Aorta (tissue), 5 donors: ENCODE results near the gene RFTN1. TPM values are rescaled to one million over a fixed set of nuclear protein-coding genes. Genes with fewer than 3 reads are reported as not detected.

Experiments
- ATAC-seq: fragments of 200-7000 bp; cut with Tn5 transposase; one replicate; pipeline ENCODE4 v1.9.1; 2022; ENCODE audit warnings: moderate library complexity; ENCODE audit not compliant: low FRiP score
- DNase-seq, 2 donors: peaks; one replicate each; pipeline ENCODE4 v3.0.0-alpha.2; 2020
- H3K27ac ChIP-seq, 2 donors: one replicate each; pipeline ENCODE4 v1.5.1; 2013; ENCODE audit warnings: low read length in 2 of 2, mild to moderate bottlenecking in 2 of 2, moderate library complexity in 2 of 2, control low read depth in 1 of 2, inconsistent platforms in 1 of 2, low read depth in 1 of 2
- H3K27me3 ChIP-seq, 2 donors: one replicate each; pipeline ENCODE4 v1.6.1; 2013; ENCODE audit warnings: control low read depth in 1 of 2, low read length in 1 of 2, mild to moderate bottlenecking in 1 of 2, moderate library complexity in 1 of 2; ENCODE audit not compliant: insufficient read depth in 2 of 2, control insufficient read depth in 1 of 2
- H3K36me3 ChIP-seq, 2 donors: one replicate each; pipeline ENCODE4 v1.6.1; 2013; ENCODE audit warnings: control low read depth in 1 of 2, low read length in 1 of 2, mild to moderate bottlenecking in 1 of 2; ENCODE audit not compliant: insufficient read depth in 2 of 2, control insufficient read depth in 1 of 2
- H3K4me1 ChIP-seq, 2 donors: one replicate each; pipeline ENCODE4 v1.6.1; 2013; ENCODE audit warnings: low read length in 2 of 2, control low read depth in 1 of 2, mild to moderate bottlenecking in 1 of 2, moderate library complexity in 1 of 2; ENCODE audit not compliant: insufficient read depth in 2 of 2, control insufficient read depth in 1 of 2
- H3K4me3 ChIP-seq, 2 donors: one replicate each; pipeline ENCODE4 v1.5.1; 2013; ENCODE audit warnings: low read length in 2 of 2, control low read depth in 1 of 2, mild to moderate bottlenecking in 1 of 2
- H3K9me3 ChIP-seq: one replicate; pipeline ENCODE4 v1.6.1; 2013; ENCODE audit warnings: mild to moderate bottlenecking, low read length; ENCODE audit not compliant: control insufficient read depth
- WGBS, 2 donors: extraction: QIAGEN DNeasy Blood & Tissue Kit; methylation state at CpG; one replicate each; pipeline ENCODE4 v1.1.7; 2013; 5-methylcytosine and 5-hydroxymethylcytosine counted together
- intact Hi-C, 2 donors: fragments of 100-400 bp; cut with DNase I; formaldehyde crosslinking; loops; one replicate each; pipeline versions ENCODE4 v1.14.2 to v1.15.0; 2022
- polyA plus RNA-seq, 2 donors: library from polyadenylated mRNA; stranded (reverse); fragments of 200-250 nt; gene quantifications; one replicate each; pipeline ENCODE4 v1.2.3, GENCODE V29; 2013
- total RNA-seq, 2 donors: library from RNA; stranded (reverse); fragmentation: NEBNext Ultra II Directional; extraction: Animal tissue kit (Norgen Biotek cat#: 25700); gene quantifications; one replicate each; pipeline ENCODE4 v1.2.1, GENCODE V29; 2021
- donor health status: healthy with polysubstance abuse.
- donor health status: Bipolar disorder and iron deficiency.
- donor health status: DM: no; HTN: no; CAD: no.
- donor health status: DM: no; HTN: no; CAD: no.
- donor health status: DM: yes; HTN: yes; CAD: no.

Gene RFTN1
- total and polyA plus RNA-seq, 4 donors, result 12.7 to 119 (median 59.4) TPM

GRCh38 chr3:16379838-16380237 is 133.7 kb downstream of the RFTN1 start:
- ATAC-seq, result no peak
- H3K9me3 ChIP-seq, result no peaks in the 10 kb centered on the region
- no peak for DNase-seq
- no peaks in the 10 kb centered on the region for H3K27me3 ChIP-seq
- no peaks in the 10 kb centered on the region for H3K36me3 ChIP-seq
- 45 to 49% methylated on average over 2 of the region's 2 CpGs for WGBS, 2 donors
- H3K4me3 ChIP-seq, result no peak overlapping the region
- H3K27ac ChIP-seq, result no peak overlapping the region
- intact Hi-C loops, result loop anchor here in 1 of 2 donors (10.0 kb wide), 1 partner anchor 135 kb away; the partner anchor contains the start of gene RFTN1
- H3K4me1 ChIP-seq, result no peaks in the 10 kb centered on the region

DNA sequence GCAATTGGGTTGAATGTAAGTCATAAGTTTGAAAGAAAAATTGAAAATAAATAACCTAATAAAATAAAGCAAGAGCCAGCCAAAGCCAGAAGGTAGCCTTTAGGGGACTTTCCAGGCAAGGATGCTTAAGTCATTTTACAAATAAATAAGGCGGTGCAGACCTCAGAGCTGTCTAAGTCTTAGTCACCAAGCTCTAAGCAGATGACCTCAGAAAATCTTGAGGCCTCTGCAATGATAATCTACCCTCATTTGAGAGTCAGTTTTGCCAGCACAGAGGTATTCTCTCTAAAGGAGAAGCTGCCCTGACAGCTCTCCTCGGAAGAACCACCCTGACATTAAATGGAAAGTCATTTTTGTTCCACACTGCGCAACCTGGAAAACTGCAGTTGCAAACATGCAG is 134.6 kb downstream of the RFTN1 start:
- H3K4me3 ChIP-seq, result no peak overlapping the region
- ATAC-seq (no peak), DNase-seq (no peak)
- no peaks in the 10 kb centered on the region for H3K36me3 ChIP-seq
- 47 to 50% methylated on average over 3 of the region's 3 CpGs for WGBS, 2 donors
- H3K27me3 ChIP-seq, result no peaks in the 10 kb centered on the region
- H3K27ac ChIP-seq, result no peak overlapping the region
- no peaks in the 10 kb centered on the region for H3K9me3 ChIP-seq
- H3K4me1 ChIP-seq, result no peaks in the 10 kb centered on the region
- intact Hi-C loops, result loop anchor here in 1 of 2 donors (10.0 kb wide), 1 partner anchor 136 kb away; the partner anchor contains the start of gene RFTN1

- no peak overlapping the region for H3K4me3 ChIP-seq
- no peaks in the 10 kb centered on the region for H3K9me3 ChIP-seq
- H3K4me1 ChIP-seq, result no peaks in the 10 kb centered on the region
- H3K27ac ChIP-seq, result no peak overlapping the region
- no peak for ATAC-seq
- H3K36me3 ChIP-seq, result no peaks in the 10 kb centered on the region
- no peaks in the 10 kb centered on the region for H3K27me3 ChIP-seq
- no peak for DNase-seq
- 83 to 89% methylated on average over 3 of the region's 3 CpGs for WGBS, 2 donors
- intact Hi-C loops, result loop anchor here in 1 of 2 donors (10.0 kb wide), 1 partner anchor 136 kb away; the partner anchor contains the start of gene RFTN1
These were observed 135.1 kb downstream of the RFTN1 start for GRCh38 chr3:16378415-16378814.

GRCh38 chr3:16377847-16378302 is 135.6 kb downstream of the RFTN1 start:
- DNase-seq (no peak), ATAC-seq (no peak)
- Histone ChIP-seq H3K27me3 (no peaks in the 10 kb centered on the region), H3K9me3 (no peaks in the 10 kb centered on the region), H3K4me1 (no peaks in the 10 kb centered on the region), H3K27ac (no peak overlapping the region), H3K4me3 (no peak overlapping the region), H3K36me3 (no peaks in the 10 kb centered on the region)
- WGBS, 2 donors, result 79 to 84% methylated on average over 15 of the region's 15 CpGs
- intact Hi-C loops, result loop anchor here in 1 of 2 donors (10.0 kb wide), 1 partner anchor 137 kb away; the partner anchor contains the start of gene RFTN1

DNA sequence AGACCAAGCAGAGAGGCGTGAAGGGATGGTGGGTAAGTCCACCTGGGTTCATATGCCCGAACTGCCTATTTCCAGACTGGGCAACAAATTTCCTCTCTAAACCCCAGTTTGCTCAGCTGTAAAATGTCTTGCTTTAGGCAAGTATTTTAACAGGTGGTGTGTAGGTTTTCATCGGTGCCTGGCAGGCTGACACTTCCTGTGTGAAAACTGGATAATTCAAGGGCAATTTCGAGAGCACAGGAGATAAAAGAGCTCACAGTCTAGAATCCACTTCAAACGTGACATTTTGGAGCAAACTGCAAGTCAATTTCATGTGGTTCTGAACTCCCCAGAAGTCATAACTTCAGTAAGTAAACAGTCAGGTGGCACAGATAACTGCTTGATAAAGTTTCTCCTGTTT is 136.3 kb downstream of the RFTN1 start:
- ATAC-seq (no peak), DNase-seq (no peak)
- Histone ChIP-seq H3K27ac (no peak overlapping the region), H3K36me3 (no peaks in the 10 kb centered on the region), H3K27me3 (no peaks in the 10 kb centered on the region), H3K4me1 (no peaks in the 10 kb centered on the region), H3K4me3 (no peak overlapping the region), H3K9me3 (no peaks in the 10 kb centered on the region)
- intact Hi-C loops, result loop anchor here in 1 of 2 donors (10.0 kb wide), 1 partner anchor 138 kb away; the partner anchor contains the start of gene RFTN1
- 77% methylated on average over 5 of the region's 5 CpGs for WGBS, 2 donors

GRCh38 chr3:16375891-16376290 is 137.6 kb downstream of the RFTN1 start:
- intact Hi-C loops, result loop anchor here in 1 of 2 donors (10.0 kb wide), 1 partner anchor 139 kb away; the partner anchor contains the start of gene RFTN1
- Histone ChIP-seq H3K36me3 (no peaks in the 10 kb centered on the region), H3K27me3 (no peaks in the 10 kb centered on the region), H3K4me3 (no peak overlapping the region), H3K27ac (no peak overlapping the region), H3K4me1 (peaks cover 2 to 3% of the 10 kb centered on the region in 2 donors), H3K9me3 (no peaks in the 10 kb centered on the region)
- ATAC-seq (no peak), DNase-seq (no peak)
- 89 to 95% methylated on average over 6 of the region's 6 CpGs for WGBS, 2 donors

- intact Hi-C loops, result loop anchor here in 1 of 2 donors (10.0 kb wide), 1 partner anchor 140 kb away; the partner anchor contains the start of gene RFTN1
- no peak overlapping the region for H3K4me3 ChIP-seq
- 65 to 72% methylated on average over 2 of the region's 2 CpGs for WGBS, 2 donors
- peaks cover 6% of the 10 kb centered on the region in 2 donors for H3K4me1 ChIP-seq
- ATAC-seq (no peak), DNase-seq (no peak)
- H3K27ac ChIP-seq, result no peak overlapping the region
- no peaks in the 10 kb centered on the region for H3K36me3 ChIP-seq
- no peaks in the 10 kb centered on the region for H3K27me3 ChIP-seq
- H3K9me3 ChIP-seq, result no peaks in the 10 kb centered on the region
These were observed 138.6 kb downstream of the RFTN1 start for GRCh38 chr3:16374935-16375245.

- H3K36me3 ChIP-seq, result no peaks in the 10 kb centered on the region
- no peaks in the 10 kb centered on the region for H3K9me3 ChIP-seq
- H3K4me1 ChIP-seq, result peaks cover 6% of the 10 kb centered on the region in 2 donors
- DNase-seq (no peak), ATAC-seq (no peak)
- H3K27ac ChIP-seq, result peak overlapping the region in 1 of 2 donors; percentile 55
- WGBS, 2 donors, result 85 to 90% methylated on average over 17 of the region's 17 CpGs
- H3K27me3 ChIP-seq, result no peaks in the 10 kb centered on the region
- no peak overlapping the region for H3K4me3 ChIP-seq
- intact Hi-C loops, result loop anchor here in 1 of 2 donors (10.0 kb wide), 1 partner anchor 141 kb away; the partner anchor contains the start of gene RFTN1
These were observed 139.2 kb downstream of the RFTN1 start for GRCh38 chr3:16374047-16374934.
